Measurements from ENCODE around the gene SRBD1.

DNA sequence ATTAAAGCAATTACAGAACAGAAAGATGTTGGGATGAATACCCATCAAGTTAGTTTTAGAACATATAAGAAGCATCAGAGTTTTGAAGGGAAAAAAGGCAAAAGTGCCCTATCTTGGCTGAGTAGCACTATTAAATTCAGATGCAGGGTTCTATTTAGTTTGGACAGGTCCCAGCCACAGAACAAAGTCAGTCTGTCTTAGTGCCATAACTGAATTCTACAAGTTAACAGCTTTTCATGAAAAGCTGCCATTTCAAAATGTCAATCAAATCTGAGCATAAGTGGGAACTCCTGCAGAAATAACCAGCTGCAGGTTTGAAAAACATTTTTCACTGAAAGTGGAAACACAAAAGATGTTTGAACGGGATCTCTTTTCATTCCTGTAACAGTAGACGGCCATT, 160.4 kb downstream of the SRBD1 start:
- no peak for TF ChIP-seq EZH2 (optimal IDR thresholded peaks at IDR 0.05; ENCODE audit: low read depth, low read length)
- TF ChIP-seq, protein P1, sequence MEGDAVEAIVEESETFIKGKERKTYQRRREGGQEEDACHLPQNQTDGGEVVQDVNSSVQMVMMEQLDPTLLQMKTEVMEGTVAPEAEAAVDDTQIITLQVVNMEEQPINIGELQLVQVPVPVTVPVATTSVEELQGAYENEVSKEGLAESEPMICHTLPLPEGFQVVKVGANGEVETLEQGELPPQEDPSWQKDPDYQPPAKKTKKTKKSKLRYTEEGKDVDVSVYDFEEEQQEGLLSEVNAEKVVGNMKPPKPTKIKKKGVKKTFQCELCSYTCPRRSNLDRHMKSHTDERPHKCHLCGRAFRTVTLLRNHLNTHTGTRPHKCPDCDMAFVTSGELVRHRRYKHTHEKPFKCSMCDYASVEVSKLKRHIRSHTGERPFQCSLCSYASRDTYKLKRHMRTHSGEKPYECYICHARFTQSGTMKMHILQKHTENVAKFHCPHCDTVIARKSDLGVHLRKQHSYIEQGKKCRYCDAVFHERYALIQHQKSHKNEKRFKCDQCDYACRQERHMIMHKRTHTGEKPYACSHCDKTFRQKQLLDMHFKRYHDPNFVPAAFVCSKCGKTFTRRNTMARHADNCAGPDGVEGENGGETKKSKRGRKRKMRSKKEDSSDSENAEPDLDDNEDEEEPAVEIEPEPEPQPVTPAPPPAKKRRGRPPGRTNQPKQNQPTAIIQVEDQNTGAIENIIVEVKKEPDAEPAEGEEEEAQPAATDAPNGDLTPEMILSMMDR (IDR thresholded peaks at IDR 0.05; ENCODE audit: low read length) = no peak

Data from MM.1S (cell line).